Tibial nerve (tissue), 3 donors: ENCODE results near the gene KPNA2.

Source experiments
- POLR2A ChIP-seq, 2 donors: fragments of 450-650 bp; IDR thresholded peaks; one replicate each; pipeline ENCODE4 v1.6.1; 2017; ENCODE audit warnings: antibody characterized with exemption in 2 of 2, mild to moderate bottlenecking in 2 of 2, moderate library complexity in 2 of 2
- TF ChIP-seq, protein P1 (sequence below), 5 experiments: fragments of 200-600 bp in 3 of 5; fragments of 450-650 bp in 2 of 5; sonication (generic) in 3 of 5; IDR thresholded peaks; one replicate each; pipeline ENCODE4 v1.5.1; 2016 to 2019; ENCODE audit warnings: antibody characterized with exemption in 5 of 5, mild to moderate bottlenecking in 3 of 5, moderate library complexity in 2 of 5

DNA sequence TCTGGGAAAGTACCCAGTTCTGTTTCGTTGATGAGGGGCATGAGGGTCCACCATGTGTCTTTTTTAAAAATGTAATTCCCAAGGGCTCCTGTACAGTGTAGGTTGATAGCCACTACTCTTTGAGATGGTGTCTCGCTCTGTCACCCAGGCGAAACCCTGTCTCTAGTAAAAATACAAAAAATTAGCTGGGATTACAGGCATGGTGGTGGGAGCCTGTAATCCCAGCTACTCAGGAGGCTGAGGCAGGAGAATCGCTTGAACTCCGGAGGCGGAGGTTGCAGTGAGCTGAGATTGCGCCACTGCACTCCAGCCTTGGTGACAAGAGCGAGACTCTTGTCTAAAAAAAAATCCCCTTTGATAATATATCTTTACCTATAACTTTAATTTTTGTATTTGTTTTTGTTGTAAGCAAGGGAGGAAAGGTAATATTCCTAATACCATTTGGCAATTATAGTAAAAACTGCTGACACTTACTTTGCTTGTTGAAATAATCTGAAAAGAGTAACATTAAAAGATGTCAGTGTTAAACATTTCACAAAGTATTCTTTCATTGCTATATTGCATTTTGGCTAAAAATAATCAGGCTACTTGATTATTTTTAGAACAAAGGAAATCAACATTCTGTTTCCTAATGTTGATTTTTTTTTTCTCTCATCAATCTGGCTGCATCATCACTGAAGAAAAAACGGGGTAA lies 11.8 kb downstream of the KPNA2 start:
- no peak for TF ChIP-seq POLR2A (IDR thresholded peaks at IDR 0.05)
- TF ChIP-seq, protein P1, sequence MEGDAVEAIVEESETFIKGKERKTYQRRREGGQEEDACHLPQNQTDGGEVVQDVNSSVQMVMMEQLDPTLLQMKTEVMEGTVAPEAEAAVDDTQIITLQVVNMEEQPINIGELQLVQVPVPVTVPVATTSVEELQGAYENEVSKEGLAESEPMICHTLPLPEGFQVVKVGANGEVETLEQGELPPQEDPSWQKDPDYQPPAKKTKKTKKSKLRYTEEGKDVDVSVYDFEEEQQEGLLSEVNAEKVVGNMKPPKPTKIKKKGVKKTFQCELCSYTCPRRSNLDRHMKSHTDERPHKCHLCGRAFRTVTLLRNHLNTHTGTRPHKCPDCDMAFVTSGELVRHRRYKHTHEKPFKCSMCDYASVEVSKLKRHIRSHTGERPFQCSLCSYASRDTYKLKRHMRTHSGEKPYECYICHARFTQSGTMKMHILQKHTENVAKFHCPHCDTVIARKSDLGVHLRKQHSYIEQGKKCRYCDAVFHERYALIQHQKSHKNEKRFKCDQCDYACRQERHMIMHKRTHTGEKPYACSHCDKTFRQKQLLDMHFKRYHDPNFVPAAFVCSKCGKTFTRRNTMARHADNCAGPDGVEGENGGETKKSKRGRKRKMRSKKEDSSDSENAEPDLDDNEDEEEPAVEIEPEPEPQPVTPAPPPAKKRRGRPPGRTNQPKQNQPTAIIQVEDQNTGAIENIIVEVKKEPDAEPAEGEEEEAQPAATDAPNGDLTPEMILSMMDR (IDR thresholded peaks at IDR 0.05) = no peak
